Measurements from ENCODE around the gene GET3. TPM values are rescaled to one million over a fixed set of nuclear protein-coding genes. Genes with fewer than 3 reads are reported as not detected.
A peak's percentile ranks its signal among the peaks of the same experiment; 100 is the strongest.

The GET3 gene
- total and polyA plus RNA-seq, 12 donors = 37.0 to 121 (median 60.1) TPM

DNA sequence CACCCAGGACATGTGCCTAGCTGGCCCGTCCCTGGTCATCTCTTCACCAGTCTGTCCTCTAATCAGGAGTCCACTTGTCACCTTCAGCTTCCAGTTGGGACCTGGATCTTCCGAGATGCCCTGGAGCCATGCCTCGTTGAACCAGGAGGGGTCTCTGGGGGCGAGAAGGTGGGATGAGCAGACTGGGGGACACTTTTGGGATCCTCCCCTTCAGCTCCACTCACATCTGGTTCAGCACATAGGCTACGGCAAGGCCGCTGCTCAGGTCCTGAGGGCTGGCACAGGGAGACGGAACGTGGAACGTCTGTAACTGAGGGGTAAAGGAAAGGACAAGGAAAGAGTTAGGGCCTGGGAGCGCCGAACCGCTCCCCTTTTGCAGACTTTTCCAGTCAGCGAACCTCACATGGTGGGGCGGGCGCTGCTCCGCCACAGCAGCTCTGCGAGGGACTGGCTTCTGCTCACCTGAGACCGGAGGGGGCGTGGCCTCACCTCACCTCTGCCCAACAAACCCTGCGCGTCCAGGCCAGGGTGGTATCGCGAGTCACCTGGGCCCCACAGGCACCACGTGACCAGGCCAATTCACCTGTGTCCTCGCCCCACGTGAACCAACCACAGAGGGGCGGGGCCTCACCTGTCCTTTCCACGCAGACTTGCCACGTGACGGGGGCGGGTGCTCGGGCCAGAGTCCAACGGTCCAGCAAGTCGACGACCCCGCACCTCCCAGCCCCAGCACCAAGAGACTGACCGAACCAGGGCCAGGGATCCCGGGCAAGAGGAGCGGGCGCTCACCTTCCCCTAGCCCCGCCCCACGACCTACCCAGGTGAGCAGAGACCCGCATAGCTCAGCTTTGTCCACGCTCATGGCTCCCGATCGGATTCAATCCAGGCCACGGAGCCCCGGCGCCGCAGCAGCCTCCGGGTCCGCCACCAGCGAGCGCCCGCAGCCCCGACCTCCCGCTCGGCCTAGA lies 37.6 kb downstream of the GET3 start, which contains the start of gene HOOK2:
HOOK2 (minus strand) TSS at position 965 of the 968 bp plus-strand sequence; CDS start at position 862, 103 bp downstream.
- peak within 1 kb of the TSS; percentile 22 to 90 (median 73) for H3K4me3 ChIP-seq
- peaks cover 0 to 16% (median 0%) of the 10 kb centered on the region in 9 donors for H3K36me3 ChIP-seq
- TF ChIP-seq, protein P1, sequence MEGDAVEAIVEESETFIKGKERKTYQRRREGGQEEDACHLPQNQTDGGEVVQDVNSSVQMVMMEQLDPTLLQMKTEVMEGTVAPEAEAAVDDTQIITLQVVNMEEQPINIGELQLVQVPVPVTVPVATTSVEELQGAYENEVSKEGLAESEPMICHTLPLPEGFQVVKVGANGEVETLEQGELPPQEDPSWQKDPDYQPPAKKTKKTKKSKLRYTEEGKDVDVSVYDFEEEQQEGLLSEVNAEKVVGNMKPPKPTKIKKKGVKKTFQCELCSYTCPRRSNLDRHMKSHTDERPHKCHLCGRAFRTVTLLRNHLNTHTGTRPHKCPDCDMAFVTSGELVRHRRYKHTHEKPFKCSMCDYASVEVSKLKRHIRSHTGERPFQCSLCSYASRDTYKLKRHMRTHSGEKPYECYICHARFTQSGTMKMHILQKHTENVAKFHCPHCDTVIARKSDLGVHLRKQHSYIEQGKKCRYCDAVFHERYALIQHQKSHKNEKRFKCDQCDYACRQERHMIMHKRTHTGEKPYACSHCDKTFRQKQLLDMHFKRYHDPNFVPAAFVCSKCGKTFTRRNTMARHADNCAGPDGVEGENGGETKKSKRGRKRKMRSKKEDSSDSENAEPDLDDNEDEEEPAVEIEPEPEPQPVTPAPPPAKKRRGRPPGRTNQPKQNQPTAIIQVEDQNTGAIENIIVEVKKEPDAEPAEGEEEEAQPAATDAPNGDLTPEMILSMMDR (IDR thresholded peaks at IDR 0.05) = no peak
- intact Hi-C loops (cut with DNase I) = loop anchor here in 3 of 10 donors (1.0 to 10.0 kb wide), 3 partner anchors 22 to 70 kb away; partner anchors contain the start of gene GET3 (in 1 of the 3)
- no peaks in the 10 kb centered on the region for H3K27me3 ChIP-seq
- 18 to 24% methylated on average over 45 to 58 of the region's 58 CpGs for WGBS, 2 donors
- no peaks in the 10 kb centered on the region for H3K9me3 ChIP-seq
- H3K27ac ChIP-seq = peak within 1 kb of the TSS; percentile 82 to 99 (median 92)
- H3K4me1 ChIP-seq = peaks cover 21 to 79% (median 45%) of the 10 kb centered on the region in 9 donors
- peak in 1 of 8 donors; percentile 2 for ATAC-seq
- DNase-seq = peak in 1 of 2 donors; percentile 58

DNA sequence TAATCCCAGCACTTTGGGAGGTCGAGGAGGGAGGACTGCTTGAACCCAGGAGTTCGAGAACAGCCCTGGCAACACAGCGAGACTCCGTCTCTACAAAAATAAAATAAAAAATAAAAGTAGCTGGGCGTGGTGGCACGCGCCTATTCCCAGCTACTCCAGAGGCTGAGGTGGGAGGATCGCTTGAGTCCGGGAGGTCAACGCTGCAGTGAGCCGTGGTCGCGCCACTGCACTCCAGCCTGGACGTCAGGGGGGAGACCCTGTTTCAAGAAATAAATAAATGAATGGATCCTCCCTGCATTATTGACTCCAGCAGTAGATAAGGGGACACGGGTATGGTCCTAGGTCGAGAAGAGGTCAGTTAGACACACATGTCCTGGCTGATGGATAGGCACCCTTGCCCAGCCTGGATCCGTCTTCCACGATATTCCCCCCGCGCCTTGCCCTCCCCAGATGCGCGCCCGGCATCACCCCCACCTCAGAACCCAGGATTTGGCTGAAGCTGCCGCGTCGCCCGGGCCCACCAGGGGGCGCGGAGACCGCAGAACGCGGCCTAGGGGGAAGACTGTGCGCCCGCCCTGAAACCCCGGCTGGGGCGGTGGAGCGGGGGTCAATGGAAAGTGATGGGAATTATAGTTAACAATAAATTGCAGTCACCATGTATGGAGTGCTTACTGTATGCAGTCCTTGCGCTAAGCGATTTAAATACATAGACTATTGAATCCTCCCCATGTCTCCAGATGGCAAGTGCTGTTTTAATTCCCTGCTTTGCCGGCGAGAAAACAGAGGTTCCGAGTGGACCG lies 40.1 kb downstream of the GET3 start:
- TF ChIP-seq, protein P1 (IDR thresholded peaks at IDR 0.05) = peak; percentile 94 to 99 (median 98)
- Histone ChIP-seq H3K4me3 (peak overlapping the region; percentile 48 to 78 (median 70)), H3K9me3 (no peaks in the 10 kb centered on the region), H3K27me3 (no peaks in the 10 kb centered on the region), H3K27ac (peak overlapping the region; percentile 85 to 99 (median 97)), H3K4me1 (peaks cover 21 to 69% (median 49%) of the 10 kb centered on the region in 9 donors), H3K36me3 (peaks cover 0 to 3% (median 0%) of the 10 kb centered on the region in 9 donors)
- DNase-seq = peak; percentile 80 to 87
- 11% methylated on average over 43 of the region's 43 CpGs for WGBS, 2 donors
- ATAC-seq = peak; percentile 39 to 69 (median 53)
- intact Hi-C loops (cut with DNase I) = loop anchor here in 8 of 10 donors (1.0 to 10.0 kb wide), 6 partner anchors 14 to 67 kb away; partner anchors contain the start of gene JUNB (in 1 of the 8)

- Histone ChIP-seq H3K4me3 (peak overlapping the region; percentile 48 to 78 (median 70)), H3K4me1 (peaks cover 22 to 68% (median 49%) of the 10 kb centered on the region in 9 donors), H3K27ac (peak overlapping the region; percentile 85 to 99 (median 97)), H3K36me3 (peaks cover 0 to 3% (median 0%) of the 10 kb centered on the region in 9 donors), H3K27me3 (no peaks in the 10 kb centered on the region), H3K9me3 (no peaks in the 10 kb centered on the region)
- peak; percentile 23 to 72 (median 56) for ATAC-seq
- TF ChIP-seq, protein P1 (IDR thresholded peaks at IDR 0.05) = no peak
- 3 to 4% methylated on average over 44 of the region's 44 CpGs for WGBS, 2 donors
- peak; percentile 78 to 86 for DNase-seq
- intact Hi-C loops (cut with DNase I) = loop anchor here in 5 of 10 donors (1.0 to 10.0 kb wide), 4 partner anchors 13 to 67 kb away; partner anchors contain the start of gene JUNB (in 1 of the 5)
Observed at GRCh38 chr19:12778017-12778904, 41.0 kb downstream of the GET3 start.
